ENCODE data around the gene HRK.

The HRK gene

GRCh38 chr12:116860263-116860662 lies 21.0 kb downstream of the HRK start:
- TF ChIP-seq CTCF (IDR thresholded peaks at IDR 0.05; ENCODE audit: unreplicated experiment in 3 of 3) = no peak
- Mint-ChIP-seq H3K36me3 (ENCODE audit: low read depth) (no peaks in the 10 kb centered on the region), H3K9me3 (no peaks in the 10 kb centered on the region), H3K27me3 (ENCODE audit: low read depth) (peaks cover 27% of the 10 kb centered on the region), H3K27ac (peak overlapping the region; percentile 12 to 73 (median 68)), H3K4me3 (peak overlapping the region; percentile 34 to 77 (median 46)), H3K4me1 (peaks cover 46% of the 10 kb centered on the region)

GRCh38 chr12:116859079-116859478 lies 22.2 kb downstream of the HRK start:
- Mint-ChIP-seq H3K36me3 (ENCODE audit: low read depth) (no peaks in the 10 kb centered on the region), H3K4me1 (peaks cover 46% of the 10 kb centered on the region), H3K27ac (peak overlapping the region in 2 of 3 experiments; percentile 8 to 69), H3K27me3 (ENCODE audit: low read depth) (peaks cover 23% of the 10 kb centered on the region), H3K4me3 (peak overlapping the region in 2 of 3 experiments; percentile 42 to 77), H3K9me3 (no peaks in the 10 kb centered on the region)
- TF ChIP-seq CTCF (IDR thresholded peaks at IDR 0.05; ENCODE audit: unreplicated experiment in 3 of 3) = no peak

- Mint-ChIP-seq H3K4me3 (no peak overlapping the region), H3K36me3 (ENCODE audit: low read depth) (no peaks in the 10 kb centered on the region), H3K27ac (no peak overlapping the region), H3K9me3 (no peaks in the 10 kb centered on the region), H3K4me1 (peaks cover 55% of the 10 kb centered on the region), H3K27me3 (ENCODE audit: low read depth) (peaks cover 23% of the 10 kb centered on the region)
- no peak for TF ChIP-seq CTCF (IDR thresholded peaks at IDR 0.05; ENCODE audit: unreplicated experiment in 3 of 3)
These were observed 24.5 kb downstream of the HRK start for GRCh38 chr12:116856729-116857128.

GRCh38 chr12:116855744-116856470 lies 25.3 kb downstream of the HRK start:
- Mint-ChIP-seq H3K9me3 (no peaks in the 10 kb centered on the region), H3K4me3 (no peak overlapping the region), H3K27ac (no peak overlapping the region), H3K36me3 (ENCODE audit: low read depth) (no peaks in the 10 kb centered on the region), H3K4me1 (peaks cover 47% of the 10 kb centered on the region), H3K27me3 (ENCODE audit: low read depth) (peaks cover 23% of the 10 kb centered on the region)
- TF ChIP-seq CTCF (IDR thresholded peaks at IDR 0.05; ENCODE audit: unreplicated experiment in 3 of 3) = no peak

- Mint-ChIP-seq H3K27me3 (ENCODE audit: low read depth) (peaks cover 10% of the 10 kb centered on the region), H3K27ac (no peak overlapping the region), H3K4me3 (no peak overlapping the region), H3K4me1 (peaks cover 23% of the 10 kb centered on the region), H3K36me3 (ENCODE audit: low read depth) (peaks cover 6% of the 10 kb centered on the region), H3K9me3 (no peaks in the 10 kb centered on the region)
- TF ChIP-seq CTCF (IDR thresholded peaks at IDR 0.05; ENCODE audit: unreplicated experiment in 3 of 3) = no peak
These were observed 27.7 kb downstream of the HRK start for GRCh38 chr12:116853507-116853906.

GRCh38 chr12:116852303-116852702 lies 28.9 kb downstream of the HRK start:
- H3K4me1 Mint-ChIP-seq = peaks cover 16% of the 10 kb centered on the region
- TF ChIP-seq CTCF (IDR thresholded peaks at IDR 0.05; ENCODE audit: unreplicated experiment in 3 of 3) = no peak
- no peak overlapping the region for H3K27ac Mint-ChIP-seq
- no peaks in the 10 kb centered on the region for H3K9me3 Mint-ChIP-seq
- H3K4me3 Mint-ChIP-seq = no peak overlapping the region
- H3K27me3 Mint-ChIP-seq (ENCODE audit: low read depth) = peaks cover 4% of the 10 kb centered on the region
- H3K36me3 Mint-ChIP-seq (ENCODE audit: low read depth) = peaks cover 13% of the 10 kb centered on the region

Data from nephron (organoid).